ENCODE results near the gene C6orf89. TPM values are rescaled to one million over a fixed set of nuclear protein-coding genes. Genes with fewer than 3 reads are reported as not detected.

Gene C6orf89
- total and polyA plus RNA-seq, 2 of the 8 experiments (the other 6 are each of a cell fraction or from before 2014, with no cell fraction given), result 4.6 to 12.3 TPM

DNA sequence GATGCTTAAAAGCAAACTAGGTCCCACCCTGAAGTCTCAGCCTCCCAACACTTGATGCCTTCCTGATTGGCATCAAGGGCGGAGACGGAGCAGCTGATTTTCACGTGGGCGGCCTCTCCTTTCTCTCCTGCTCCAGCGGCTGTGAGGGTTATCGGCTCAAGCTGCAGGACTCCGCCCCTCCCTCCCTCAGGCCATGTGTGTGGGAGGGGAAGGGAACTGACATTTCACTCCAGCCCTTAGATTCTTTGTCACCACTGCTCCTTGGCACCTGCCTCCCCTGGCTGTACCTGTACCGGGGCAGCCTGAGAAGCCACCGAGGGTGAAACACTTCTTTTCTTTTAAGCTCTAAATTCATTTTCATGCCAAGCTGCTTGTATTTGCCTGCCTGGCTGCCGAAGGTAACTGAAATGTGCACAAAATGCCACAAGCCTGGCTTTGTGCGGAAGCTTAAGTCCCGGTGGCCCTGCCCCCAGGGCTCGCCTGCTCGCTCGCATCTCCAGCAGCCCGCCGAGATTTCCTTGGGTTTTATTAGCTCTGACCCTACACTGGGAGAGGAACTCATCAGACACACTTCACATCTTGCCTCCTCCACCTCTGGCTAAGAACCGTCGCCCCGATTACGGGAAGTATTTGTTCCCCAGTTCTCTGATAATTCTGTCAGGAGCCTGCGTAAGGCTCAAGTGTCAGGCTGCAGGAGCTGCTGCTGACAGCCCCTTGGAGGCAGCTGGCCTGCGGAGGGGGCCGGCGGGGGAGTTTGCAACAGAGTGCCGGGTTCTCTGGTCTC, 36.9 kb upstream of the C6orf89 start:
- H3K4me3 ChIP-seq (ENCODE audit: extremely low read depth in 1 of 4, insufficient read depth in 2 of 4, low read depth in 3 of 4, low read length in 4 of 4), result peak overlapping the region; percentile 21 to 50 (median 41); a peak in 6 of 8 replicates
- H3K4me2 ChIP-seq (ENCODE audit: insufficient read depth in 1 of 2, low read depth in 2 of 2, low read length in 2 of 2), result peak overlapping the region; percentile 71 to 83
- H3K56ac ChIP-seq (replicated peaks; ENCODE audit: insufficient read length, low read depth, low read length), result no peak overlapping the region
- peaks cover 0 to 2% of the 10 kb centered on the region in 2 experiments for H4K20me1 ChIP-seq (replicated peaks in 1 of 2; ENCODE audit: control insufficient read depth in 1 of 2, insufficient read depth in 2 of 2, low read length in 2 of 2)
- no peak overlapping the region for H3K18ac ChIP-seq (ENCODE audit: extremely low read depth, low read length)
- H3K79me1 ChIP-seq (ENCODE audit: low read depth, low read length), result no peaks in the 10 kb centered on the region
- peaks cover 0 to 9% (median 0%) of the 10 kb centered on the region in 4 experiments; a peak in 3 of 7 replicates for H3K27me3 ChIP-seq (replicated peaks in 1 of 4; ENCODE audit: control insufficient read depth in 3 of 4, extremely low read depth in 1 of 4, insufficient read depth in 3 of 4, low read length in 3 of 4)
- no peak overlapping the region for H4K8ac ChIP-seq (ENCODE audit: extremely low read depth, insufficient read depth, low read length)
- peaks cover 0 to 12% (median 3%) of the 10 kb centered on the region in 4 experiments; a peak in 4 of 8 replicates for H3K36me3 ChIP-seq (ENCODE audit: control insufficient read depth in 2 of 4, insufficient read depth in 4 of 4, low read length in 3 of 4)
- FAIRE-seq (no peak), DNase-seq (ENCODE audit: low read depth in 1 of 2, low spot score in 2 of 2) (peak in 1 of 2 experiments; percentile 69)
- no peak overlapping the region for H4K91ac ChIP-seq (replicated peaks; ENCODE audit: insufficient read length, low read length)
- H3K14ac ChIP-seq (ENCODE audit: insufficient read length), result no peak overlapping the region
- 0 out of 2 replicates have a peak overlapping the region, but pooled peaks have one; percentile 73 for H2BK15ac ChIP-seq (ENCODE audit: low read length)
- no peaks in the 10 kb centered on the region for H3K9me3 ChIP-seq (ENCODE audit: insufficient read depth in 2 of 2, low read depth in 1 of 2, low read length in 1 of 2)
- H2BK12ac ChIP-seq (ENCODE audit: low read depth, low read length), result no peak overlapping the region
- WGBS, 2 experiments (ENCODE audit: extremely low coverage in 1 of 2, insufficient coverage in 1 of 2, insufficient read length in 1 of 2, insufficient replicate concordance in 2 of 2, low coverage in 1 of 2, low lambda C conversion rate in 2 of 2, missing lambda C conversion rate in 1 of 2), result 22% methylated on average over 24 of the region's 26 CpGs; no CpG with 5 or more reads in 1 of the 2 experiments
- no peak overlapping the region for H3K27ac ChIP-seq (ENCODE audit: low read depth, low read length)
- ChIA-PET POLR2A (ENCODE audit: partially characterized antibody) (interaction anchor here (0.5 to 2.5 kb wide), 12 partner anchors 8 to 153 kb away, joined by 3 to 12 read pairs (median 3); partner anchors contain the start of gene PPIL1), CTCF (ENCODE audit: partially characterized antibody) (interaction anchor here (0.7 to 13.7 kb wide), 21 partner anchors 8 to 602 kb away, joined by 3 to 293 read pairs (median 7); partner anchors contain the start of gene PPIL1)
- H3K4ac ChIP-seq (replicated peaks; ENCODE audit: insufficient read length, low read depth, low read length), result no peak overlapping the region
- H3K4me1 ChIP-seq (replicated peaks in 1 of 4; ENCODE audit: control insufficient read depth in 3 of 4, insufficient read depth in 4 of 4, low read length in 3 of 4), result peaks cover 7 to 17% (median 9%) of the 10 kb centered on the region in 4 experiments
- no peak overlapping the region for H2BK5ac ChIP-seq (ENCODE audit: low read depth, low read length)
- H2AK5ac ChIP-seq (ENCODE audit: low read depth, low read length), result no peak overlapping the region
- no peak overlapping the region for H2BK20ac ChIP-seq (ENCODE audit: low read length)
- no peak overlapping the region for H2AFZ ChIP-seq (ENCODE audit: low read length)
- H3K79me2 ChIP-seq (ENCODE audit: control insufficient read depth in 1 of 2, insufficient read depth in 2 of 2, low read length in 2 of 2), result no peaks in the 10 kb centered on the region
- H4K5ac ChIP-seq (ENCODE audit: insufficient read length, low read depth, low read length), result no peak overlapping the region
- no peak overlapping the region for H3K9ac ChIP-seq (replicated peaks in 1 of 4; ENCODE audit: extremely low read depth in 1 of 4, low read depth in 3 of 4, low read length in 3 of 4)
- peaks cover 5% of the 10 kb centered on the region for H3K23me2 ChIP-seq (ENCODE audit: low read depth, low read length)
- no peak overlapping the region for H2BK120ac ChIP-seq (replicated peaks; ENCODE audit: low read depth, low read length)
- no peak overlapping the region for H3K23ac ChIP-seq (ENCODE audit: insufficient read length)
- no peak for TF ChIP-seq POLR2A (IDR thresholded peaks at IDR 0.05; ENCODE audit: control extremely low read depth in 1 of 2, low read depth in 2 of 2, low read length in 2 of 2)
